HepG2 (cell line): Measurements from ENCODE around the gene GGCT.

Source experiments
- BHLHE40 ChIP-seq: IDR thresholded peaks from 2 replicates; pipeline ENCODE4 v1.6.1; 2011; ENCODE audit warnings: low read length, improper control_type of control experiment
- CTCF ChIP-seq: sonication (generic); formaldehyde crosslinking; IDR thresholded peaks from 2 replicates; pipeline ENCODE4 v1.5.0; 2020; ENCODE audit warnings: mild to moderate bottlenecking, missing genetic modification reagents, moderate library complexity
- DNMT1 ChIP-seq: sonication (generic); formaldehyde crosslinking; IDR thresholded peaks from 2 replicates; pipeline ENCODE4 v1.5.1; 2020; ENCODE audit warnings: mild to moderate bottlenecking, missing genetic modification reagents
- FOSL1 ChIP-seq: sonication (generic); formaldehyde crosslinking; IDR thresholded peaks from 2 replicates; pipeline ENCODE4 v1.9.0; 2021; ENCODE audit warnings: missing genetic modification reagents, borderline replicate concordance
- FOXA1 ChIP-seq, 2 experiments: fragments of 450-650 bp in 1 of 2; sonication (generic) in 1 of 2; formaldehyde crosslinking in 1 of 2; IDR thresholded peaks; 2 replicates each; pipeline versions ENCODE4 v1.4.0 to v1.6.1; 2016 to 2020; ENCODE audit warnings: missing genetic modification reagents in 1 of 2
- NFRKB ChIP-seq: fragments of 450-650 bp; IDR thresholded peaks from 2 replicates; pipeline ENCODE4 v1.6.1; 2017
- PAXIP1 ChIP-seq: sonication (generic); formaldehyde crosslinking; conservative IDR thresholded peaks from 2 replicates; pipeline ENCODE4 v1.4.0; 2020; ENCODE audit warnings: mild to moderate bottlenecking, missing genetic modification reagents, moderate library complexity
- PRPF4 ChIP-seq: fragments of 200-400 bp; formaldehyde crosslinking; IDR thresholded peaks from 2 replicates; pipeline ENCODE4 v1.6.1; 2016; ENCODE audit warnings: low read length, low read depth; ENCODE audit not compliant: poor library complexity, severe bottlenecking
- RELA ChIP-seq: sonication (generic); formaldehyde crosslinking; IDR thresholded peaks from 2 replicates; pipeline ENCODE4 v1.4.0; 2020; ENCODE audit warnings: missing genetic modification reagents
- TAF1 ChIP-seq: sonication (generic); formaldehyde crosslinking; IDR thresholded peaks from 2 replicates; pipeline ENCODE4 v1.4.0; 2020; ENCODE audit warnings: missing genetic modification reagents
- ZNF44 ChIP-seq: sonication (generic); formaldehyde crosslinking; IDR thresholded peaks from 2 replicates; pipeline ENCODE4 v1.5.1; 2020; ENCODE audit warnings: mild to moderate bottlenecking, missing genetic modification reagents

- TF ChIP-seq PRPF4, result no peak
- TF ChIP-seq RELA (CRISPR knock-in tag), result no peak
- no peak for TF ChIP-seq FOXA1 (IDR thresholded peaks at IDR 0.05)
- TF ChIP-seq FOXA1 (CRISPR knock-in tag; IDR thresholded peaks at IDR 0.05), result no peak
- TF ChIP-seq DNMT1 (CRISPR knock-in tag), result no peak
- TF ChIP-seq BHLHE40, result no peak
- TF ChIP-seq CTCF, result no peak
- TF ChIP-seq TAF1 (CRISPR knock-in tag), result no peak
- no peak for TF ChIP-seq PAXIP1 (CRISPR knock-in tag)
- TF ChIP-seq FOSL1 (CRISPR knock-in tag), result no peak
- no peak for TF ChIP-seq ZNF44 (CRISPR knock-in tag)
- TF ChIP-seq NFRKB, result no peak
These were observed 56.0 kb downstream of the GGCT start for GRCh38 chr7:30448461-30449189.
